HUDEP-2 (cell line): ENCODE measurements around the gene YIPF5.

ENCODE experiments used
- DNase-seq, 76 experiments: peaks; one replicate each; lab custom pipeline; 2025; ENCODE audit not compliant: unreplicated experiment in 76 of 76; lab: John Stamatoyannopoulos, UW

The YIPF5 gene

GRCh38 chr5:144170276-144171024, at the start of gene YIPF5, which contains the start of gene KCTD16:
TSS of gene YIPF5 (minus strand) at chr5:144170659. CDS start at chr5:144169955, 704 bp downstream.
TSS of gene KCTD16 (plus strand) at chr5:144170873.
- peak in 75 of 76 experiments; percentile 24 to 97 (median 92) for DNase-seq

GRCh38 chr5:144219869-144220268, 49.4 kb upstream of the YIPF5 start:
- DNase-seq = no peak

DNA sequence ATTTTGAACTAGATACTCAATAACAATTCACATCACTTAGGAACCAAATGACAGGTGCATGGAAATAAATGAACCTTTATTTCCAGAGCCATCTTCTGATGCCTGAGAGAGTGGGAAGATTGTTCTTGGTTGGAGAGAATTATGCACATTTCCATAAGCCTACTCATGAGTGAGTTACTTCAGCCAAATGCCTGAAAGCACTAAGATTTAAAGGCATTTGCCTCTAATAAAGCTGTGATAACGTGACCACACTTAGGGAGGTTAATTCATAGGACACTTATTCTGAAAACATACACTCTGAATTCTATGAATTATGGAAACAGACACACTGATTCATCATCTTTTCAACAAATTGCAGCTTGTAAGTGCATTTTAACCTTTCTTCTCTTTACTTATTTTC, 40.2 kb upstream of the YIPF5 start:
- no peak for DNase-seq

DNA sequence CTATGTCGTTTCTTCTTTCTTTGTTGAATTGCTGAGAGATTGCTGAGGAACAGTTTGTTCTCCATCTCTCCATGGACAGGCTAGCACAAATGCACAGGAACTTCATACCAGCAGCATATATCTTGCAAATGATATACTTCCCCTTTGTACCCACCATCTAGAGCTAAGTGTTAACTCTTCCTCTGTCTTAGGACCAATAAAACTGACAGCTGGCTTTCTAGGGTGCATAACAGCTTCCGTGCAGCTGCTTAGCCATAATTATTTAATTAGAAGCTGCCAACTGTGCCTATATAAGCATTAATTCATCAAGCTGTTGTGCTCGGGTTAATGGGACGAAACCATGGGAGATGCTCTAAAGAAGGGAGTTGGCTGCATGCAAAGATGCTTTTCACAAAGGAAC, 38.9 kb upstream of the YIPF5 start:
- no peak for DNase-seq

GRCh38 chr5:144207875-144208444, 37.5 kb upstream of the YIPF5 start:
- DNase-seq = no peak

DNA sequence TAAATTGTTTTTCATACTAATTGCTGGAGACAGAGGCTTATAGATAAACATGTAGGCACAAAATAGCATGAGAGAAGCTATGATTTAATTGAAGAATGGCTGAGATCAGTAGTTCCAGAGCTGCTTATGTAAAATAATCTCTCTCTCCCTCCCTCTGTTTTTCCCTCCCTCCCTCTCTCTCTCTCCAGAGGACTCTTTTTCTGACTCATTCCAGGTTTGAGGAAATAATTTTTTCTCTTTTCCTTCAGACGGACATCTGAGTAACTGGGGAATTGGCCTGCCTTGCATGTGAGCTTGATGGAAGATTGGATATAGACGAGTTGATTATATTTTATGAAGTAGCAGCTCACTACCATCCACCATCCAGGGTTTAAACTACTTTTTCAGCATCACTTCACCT, 35.7 kb upstream of the YIPF5 start:
- no peak for DNase-seq

DNA sequence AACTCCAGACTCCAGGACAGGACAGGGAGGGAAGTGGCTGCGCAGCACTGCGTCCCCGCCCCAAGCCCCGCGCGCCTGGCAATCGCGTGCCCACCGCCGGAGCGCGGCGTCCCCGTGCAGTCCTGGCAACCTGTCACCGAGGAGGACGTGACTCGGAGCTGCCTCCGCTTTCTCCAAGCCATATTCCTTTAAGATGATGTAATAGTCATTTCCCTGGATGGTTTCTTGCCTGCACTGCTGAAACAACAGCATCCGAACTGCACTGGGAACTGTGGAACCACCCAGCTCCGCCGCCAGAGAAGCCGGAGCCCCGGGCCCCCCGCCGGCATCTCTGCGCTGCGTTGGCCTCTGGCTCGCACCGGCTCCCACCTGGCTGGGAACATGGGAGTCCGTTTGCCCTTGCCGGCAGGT, 34.7 kb upstream of the YIPF5 start:
- no peak for DNase-seq

DNA sequence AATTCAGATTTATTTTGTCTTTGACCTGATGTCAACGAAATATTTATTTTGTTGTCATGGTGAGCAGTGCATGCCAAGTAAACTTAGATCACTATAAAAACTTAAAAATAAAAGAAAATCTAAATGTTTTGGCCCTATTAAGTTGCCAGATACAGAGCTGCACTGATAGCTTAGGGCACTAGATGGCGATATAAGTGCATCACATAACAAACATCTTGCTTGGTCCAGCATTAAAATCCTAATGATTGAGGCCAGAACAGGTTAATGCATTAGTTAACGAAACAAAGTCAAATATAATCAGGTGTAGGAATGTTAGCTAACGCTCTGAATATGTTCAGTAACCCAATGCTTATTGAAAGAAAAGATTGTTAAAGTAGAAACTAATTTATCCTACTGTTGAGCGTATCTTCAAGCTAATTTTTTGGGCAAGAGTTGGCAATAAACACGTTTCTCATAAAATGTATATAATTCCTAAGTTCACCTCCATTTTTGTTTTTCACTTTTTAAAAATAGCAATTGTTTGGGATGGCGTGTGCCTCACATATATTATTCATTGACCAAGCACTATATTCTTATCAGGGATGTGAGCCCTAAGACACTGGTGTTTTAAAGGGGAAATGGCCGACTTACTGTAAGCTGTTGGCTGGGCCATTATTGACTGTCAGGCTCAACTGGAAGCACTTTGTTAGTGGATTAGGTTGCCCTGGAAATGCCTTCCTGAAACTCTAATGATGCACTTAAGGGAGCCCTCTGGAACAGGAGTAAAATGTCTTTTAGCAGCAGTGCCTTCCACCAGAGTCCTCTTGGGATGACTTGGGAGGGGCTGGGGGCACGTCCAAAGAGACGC, 33.5 kb upstream of the YIPF5 start:
- peak in 20 of 76 experiments; percentile 1 to 30 (median 16) for DNase-seq

DNA sequence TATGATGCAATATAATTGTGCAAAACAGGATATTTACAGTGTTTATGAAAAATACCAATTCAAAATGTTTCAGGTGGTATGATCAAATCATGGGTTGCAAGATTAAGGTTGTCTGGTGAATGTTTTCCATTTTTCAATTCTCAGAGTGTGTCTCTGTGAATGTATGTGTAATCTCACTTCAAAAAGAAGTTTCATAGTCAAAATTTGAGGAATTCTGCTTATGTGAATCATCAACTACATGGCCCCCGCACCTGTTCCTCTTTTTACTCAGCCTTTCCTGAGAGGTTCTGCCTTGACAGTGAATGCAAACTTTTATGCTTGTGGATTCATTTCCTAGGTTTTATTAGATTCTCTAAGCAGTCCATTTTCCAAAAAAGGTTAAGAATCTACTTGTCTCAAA, 32.3 kb upstream of the YIPF5 start:
- no peak for DNase-seq

DNA sequence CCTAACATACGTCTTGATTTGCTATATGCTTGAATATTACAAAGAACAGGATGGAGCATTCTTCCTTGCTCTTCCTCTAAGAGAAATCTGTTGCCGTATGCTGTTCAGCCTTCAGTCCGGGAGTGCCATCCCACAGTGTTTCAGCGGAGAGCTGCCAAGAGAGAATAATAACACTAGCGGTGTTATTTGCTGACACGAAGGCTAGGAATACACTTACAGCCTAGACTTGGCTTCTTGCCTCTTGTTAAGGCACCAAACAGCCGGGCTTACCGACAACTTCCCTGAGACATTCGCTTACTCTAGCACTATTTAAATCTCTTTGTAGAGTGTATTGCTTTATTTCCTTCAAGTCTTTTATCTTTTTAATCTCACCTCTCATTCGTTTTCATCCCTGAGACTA, 31.6 kb upstream of the YIPF5 start:
- no peak for DNase-seq

- DNase-seq = no peak
These were observed 31.1 kb upstream of the YIPF5 start for GRCh38 chr5:144201588-144201987.

DNA sequence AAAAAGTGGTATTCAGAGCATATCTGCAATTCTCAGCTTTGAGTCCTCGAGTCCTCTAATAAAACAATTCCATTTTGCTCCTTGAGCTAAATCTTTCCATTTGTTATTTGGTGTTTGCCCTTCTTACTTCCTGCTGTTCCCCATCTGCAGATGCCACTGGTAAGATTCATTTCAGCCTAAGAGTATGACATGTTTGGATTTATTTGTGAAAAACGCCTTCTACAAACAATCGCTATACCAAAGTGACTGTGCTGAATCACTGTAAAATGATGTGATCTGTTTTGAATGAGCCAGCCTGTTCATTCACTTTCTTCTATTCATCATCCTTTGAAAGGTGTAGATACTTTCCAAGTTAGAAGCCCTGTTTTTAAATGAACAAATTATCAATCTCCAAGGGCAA, 27.9 kb upstream of the YIPF5 start:
- no peak for DNase-seq

- DNase-seq = no peak
These were observed 26.2 kb upstream of the YIPF5 start for GRCh38 chr5:144196612-144197011.

GRCh38 chr5:144195448-144195847, 25.0 kb upstream of the YIPF5 start:
- DNase-seq = no peak

- DNase-seq = no peak
These were observed 23.7 kb upstream of the YIPF5 start for GRCh38 chr5:144194144-144194543.

- no peak for DNase-seq
These were observed 22.2 kb upstream of the YIPF5 start for GRCh38 chr5:144192661-144193060.

DNA sequence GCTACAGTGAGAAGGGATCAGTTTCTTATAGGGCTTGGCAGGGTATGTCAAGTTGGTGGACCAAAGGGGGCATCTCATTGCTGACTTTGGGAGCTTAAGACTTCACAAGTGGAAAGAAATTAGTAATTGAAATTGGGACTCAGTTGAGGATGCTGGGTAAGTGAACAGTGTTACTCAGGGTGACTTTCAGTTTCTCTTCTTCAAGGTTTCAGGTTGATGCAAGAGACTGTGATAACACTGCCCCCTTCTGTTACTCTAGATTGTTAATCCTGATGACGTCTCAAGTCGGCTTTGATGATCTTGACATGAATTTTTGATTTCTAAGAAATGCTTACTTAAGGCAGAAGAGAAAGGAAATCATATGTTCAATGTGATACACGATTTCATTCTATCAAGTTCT, 21.5 kb upstream of the YIPF5 start:
- peak in 15 of 76 experiments; percentile 2 to 28 (median 11) for DNase-seq

- DNase-seq = no peak
These were observed 21.1 kb upstream of the YIPF5 start for GRCh38 chr5:144191531-144191930.

DNA sequence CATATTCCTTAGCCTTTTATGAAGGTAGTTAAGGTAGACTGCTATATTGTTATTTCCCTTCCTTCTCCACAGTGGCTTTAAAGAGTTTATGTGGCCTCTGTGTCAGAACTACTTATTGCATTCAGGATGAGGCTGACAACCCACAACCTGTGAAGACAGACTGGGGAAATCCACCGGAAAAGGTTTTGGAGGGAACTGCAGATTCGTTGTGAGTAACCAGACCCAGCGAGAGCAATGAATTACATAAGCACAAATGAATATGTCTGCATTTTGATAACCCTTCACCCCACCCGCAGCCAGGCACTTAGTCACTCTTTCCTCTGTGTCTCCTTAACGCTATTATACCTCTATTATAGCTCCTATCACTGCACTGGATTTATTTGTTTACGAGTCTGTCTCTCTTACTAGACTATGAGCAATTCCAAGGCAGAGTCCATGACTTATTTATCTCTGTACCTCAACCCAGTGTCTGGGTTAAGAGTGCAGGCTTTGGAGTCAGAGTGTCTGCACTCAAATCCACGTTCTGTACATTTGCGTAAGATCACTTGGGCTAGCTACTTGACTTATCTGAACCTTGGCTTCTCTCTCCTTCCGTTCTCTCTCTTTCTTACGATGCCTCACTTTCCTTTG, 19.5 kb upstream of the YIPF5 start:
- DNase-seq = peak in 1 of 76 experiments; percentile 11

- DNase-seq = no peak
These were observed 17.3 kb upstream of the YIPF5 start for GRCh38 chr5:144187699-144188294.
